HCEC 1CT (cell line): ENCODE results near the gene STON2.

Experiments used
- DNase-seq: peaks from one replicate; pipeline ENCODE4 v3.0.0-alpha.2; 2017

The STON2 gene

GRCh38 chr14:81301371-81301770, 98.8 kb downstream of the STON2 start:
- DNase-seq, result no peak

DNA sequence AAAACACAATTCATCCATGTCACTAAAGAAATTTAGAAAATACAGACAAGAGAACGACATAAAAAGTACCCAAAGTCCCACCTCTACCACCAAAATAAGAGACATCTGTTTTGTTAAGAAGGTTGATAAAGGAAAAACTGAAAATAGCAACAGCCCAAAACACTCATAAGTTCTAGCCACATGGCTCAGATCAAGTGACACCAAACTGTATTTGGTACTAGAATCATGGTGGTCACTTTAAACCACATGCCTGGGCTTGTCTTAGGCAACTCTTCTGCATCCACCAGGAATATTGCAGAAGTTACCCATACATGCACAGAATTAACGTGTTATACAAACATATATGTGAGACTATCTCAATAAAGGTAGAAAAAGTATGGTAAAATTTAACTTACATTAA, 101.2 kb downstream of the STON2 start:
- no peak for DNase-seq

DNA sequence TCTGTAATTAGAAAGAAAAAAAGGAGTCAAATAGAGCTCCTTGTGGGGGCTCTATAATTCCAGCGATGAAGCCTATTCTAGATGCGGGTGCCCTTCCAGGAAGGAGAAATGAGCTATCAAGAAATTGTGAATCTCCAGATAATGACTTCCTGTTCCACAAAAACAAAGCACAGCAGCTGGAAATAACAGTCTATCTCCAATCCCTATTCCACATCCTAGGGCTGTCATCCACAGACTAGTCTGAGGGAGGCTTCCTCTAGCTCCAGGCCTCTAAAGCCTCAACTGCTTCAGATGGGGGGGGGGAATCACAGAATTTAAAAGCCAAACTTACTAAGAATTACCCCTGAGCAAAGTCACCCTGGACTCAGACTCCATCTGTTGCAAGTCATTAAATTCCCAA, 102.0 kb downstream of the STON2 start:
- DNase-seq, result no peak

GRCh38 chr14:81295958-81296923, 103.9 kb downstream of the STON2 start:
- no peak for DNase-seq

DNA sequence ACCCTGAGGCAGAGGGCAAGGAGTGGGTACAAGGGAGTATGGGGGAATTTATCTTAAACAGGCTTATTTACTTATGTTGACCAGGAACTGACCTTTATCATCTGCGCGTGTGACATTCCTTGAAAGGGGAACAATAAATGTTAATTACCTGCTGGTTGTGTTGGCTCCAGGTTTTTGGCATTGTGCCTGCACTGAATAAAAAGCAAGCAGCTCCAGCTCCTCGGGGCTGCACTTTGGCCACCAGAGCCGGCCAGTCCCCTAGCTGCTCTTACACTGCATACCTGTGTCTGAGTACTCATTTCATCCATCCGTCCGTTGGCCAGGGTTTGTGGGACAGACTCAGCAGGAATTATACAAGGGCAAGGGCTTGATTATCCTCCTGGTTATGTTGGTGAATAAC, 110.6 kb downstream of the STON2 start:
- DNase-seq, result no peak

- no peak for DNase-seq
Measured at GRCh38 chr14:81286574-81287370, 113.4 kb downstream of the STON2 start.

DNA sequence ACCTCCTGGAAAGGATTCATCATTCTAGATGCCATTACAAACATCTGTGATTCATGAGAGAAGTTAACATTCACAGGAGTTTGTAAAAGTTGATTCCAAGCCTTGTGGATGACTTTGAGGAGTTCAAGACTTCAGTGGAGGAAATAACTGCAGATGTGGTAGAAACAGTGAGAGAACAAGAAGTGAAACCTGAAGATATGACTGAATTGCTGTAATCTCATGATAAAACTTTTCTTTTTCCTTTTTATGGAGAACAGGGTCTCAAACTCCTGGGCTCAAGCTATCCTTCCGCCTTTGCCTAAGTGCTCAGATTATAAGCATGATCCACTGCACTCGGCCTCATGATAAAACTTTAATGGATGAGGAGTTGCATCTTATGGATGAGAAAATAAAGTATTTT, 114.9 kb downstream of the STON2 start:
- no peak for DNase-seq

- no peak for DNase-seq
Measured at GRCh38 chr14:81281332-81281731, 118.8 kb downstream of the STON2 start.

DNA sequence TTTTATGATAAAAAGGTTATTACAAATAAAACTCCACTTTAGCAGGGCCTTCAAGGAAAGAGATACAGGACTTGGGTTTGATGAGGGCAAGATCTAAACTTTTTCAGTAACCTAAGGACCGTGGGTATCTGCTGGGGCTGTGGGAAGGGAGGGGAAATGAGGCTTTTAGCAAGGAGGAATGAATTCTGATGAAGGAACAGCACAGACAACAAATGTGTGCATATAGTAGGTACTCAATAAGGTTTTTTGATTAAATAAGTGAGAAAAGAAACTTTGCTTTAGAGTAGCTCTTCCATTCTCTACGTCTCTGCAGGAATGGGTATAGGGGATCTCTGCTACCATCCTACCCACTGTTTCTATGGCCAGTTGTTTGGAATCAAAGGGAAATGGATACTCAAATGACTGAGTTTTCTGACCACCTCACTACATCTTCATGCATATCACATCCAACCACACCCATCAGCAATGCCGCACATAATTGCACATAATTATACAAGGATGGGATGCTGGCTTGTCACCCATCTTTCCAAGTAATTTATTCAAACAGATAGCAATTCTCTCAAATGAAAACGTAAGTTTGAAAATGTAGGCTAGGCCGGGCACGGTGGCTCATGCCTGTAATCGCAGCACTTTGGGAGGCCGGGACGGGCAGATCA, 119.9 kb downstream of the STON2 start:
- DNase-seq, result no peak

DNA sequence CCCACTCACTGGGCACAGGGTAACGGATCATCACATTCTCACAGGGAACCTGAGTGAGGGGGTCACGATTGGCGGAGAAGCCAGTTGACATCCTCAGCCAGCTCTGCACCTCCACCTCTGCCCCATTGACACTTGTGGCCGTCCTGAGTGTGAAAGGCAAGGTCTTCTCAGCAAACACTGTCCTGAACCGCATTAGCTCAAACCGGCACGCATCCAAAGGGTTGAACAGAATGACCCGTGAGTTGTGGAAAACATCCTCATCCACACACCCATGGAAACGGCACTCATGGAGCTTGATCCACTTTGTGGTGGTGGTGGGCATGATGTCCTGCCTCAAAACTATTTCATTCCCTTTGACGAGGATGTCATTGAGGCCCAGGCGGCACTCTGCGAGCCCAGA, 123.0 kb downstream of the STON2 start:
- no peak for DNase-seq

- DNase-seq, result no peak
Measured at GRCh38 chr14:81276073-81277069, 123.8 kb downstream of the STON2 start.

- DNase-seq, result no peak
Measured at GRCh38 chr14:81275305-81276072, 124.6 kb downstream of the STON2 start.

DNA sequence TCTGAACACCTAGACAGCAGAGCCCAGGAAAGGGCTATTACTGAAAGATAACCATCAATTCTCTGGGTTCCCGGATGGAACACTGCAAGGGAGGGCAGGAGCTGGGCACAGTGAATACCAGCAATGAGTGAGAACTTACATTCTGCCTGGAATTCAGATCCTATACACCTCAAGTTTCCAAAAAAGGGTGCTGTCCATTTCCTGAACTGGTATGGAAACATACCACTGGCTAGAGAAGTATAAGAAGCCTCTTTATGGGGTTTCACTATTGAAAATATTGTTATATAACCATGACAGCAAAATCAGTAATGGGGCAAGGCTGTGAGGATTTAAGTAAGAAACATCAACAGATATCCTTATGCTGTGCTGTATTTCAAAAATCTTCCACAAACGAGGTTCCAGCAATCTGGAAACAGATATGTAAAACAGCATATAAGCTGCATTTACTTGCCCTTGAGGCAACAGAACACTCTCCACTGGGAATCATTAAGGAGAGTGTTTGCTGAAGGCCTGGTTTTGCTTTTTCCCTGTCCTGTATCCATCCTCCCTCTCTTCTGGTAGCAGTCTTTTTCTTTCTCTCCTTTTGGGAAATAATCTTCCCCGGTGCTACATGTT, 126.1 kb downstream of the STON2 start:
- DNase-seq, result no peak

- DNase-seq, result no peak
Measured at GRCh38 chr14:81273521-81273920, 126.6 kb downstream of the STON2 start.

GRCh38 chr14:81272317-81272716, 127.8 kb downstream of the STON2 start:
- DNase-seq, result no peak

DNA sequence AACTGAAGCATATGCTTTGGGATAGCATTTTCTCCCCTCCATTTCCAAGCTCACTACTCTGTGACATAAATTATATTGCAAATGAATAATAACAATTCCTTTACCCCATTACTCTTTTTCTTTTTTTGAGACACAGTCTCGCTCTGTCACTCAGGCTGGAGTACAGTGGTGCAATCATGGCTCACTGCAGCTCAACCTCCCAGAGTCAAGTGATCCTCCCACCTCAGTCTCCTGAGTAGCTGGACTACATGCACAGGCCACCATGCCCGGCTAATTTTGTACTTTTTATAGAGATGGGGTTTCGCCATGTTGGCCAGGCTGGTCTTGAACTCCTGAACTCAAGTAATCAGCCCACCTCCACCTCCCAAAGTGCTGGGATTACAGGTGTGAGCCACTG, 130.1 kb downstream of the STON2 start:
- DNase-seq, result no peak

DNA sequence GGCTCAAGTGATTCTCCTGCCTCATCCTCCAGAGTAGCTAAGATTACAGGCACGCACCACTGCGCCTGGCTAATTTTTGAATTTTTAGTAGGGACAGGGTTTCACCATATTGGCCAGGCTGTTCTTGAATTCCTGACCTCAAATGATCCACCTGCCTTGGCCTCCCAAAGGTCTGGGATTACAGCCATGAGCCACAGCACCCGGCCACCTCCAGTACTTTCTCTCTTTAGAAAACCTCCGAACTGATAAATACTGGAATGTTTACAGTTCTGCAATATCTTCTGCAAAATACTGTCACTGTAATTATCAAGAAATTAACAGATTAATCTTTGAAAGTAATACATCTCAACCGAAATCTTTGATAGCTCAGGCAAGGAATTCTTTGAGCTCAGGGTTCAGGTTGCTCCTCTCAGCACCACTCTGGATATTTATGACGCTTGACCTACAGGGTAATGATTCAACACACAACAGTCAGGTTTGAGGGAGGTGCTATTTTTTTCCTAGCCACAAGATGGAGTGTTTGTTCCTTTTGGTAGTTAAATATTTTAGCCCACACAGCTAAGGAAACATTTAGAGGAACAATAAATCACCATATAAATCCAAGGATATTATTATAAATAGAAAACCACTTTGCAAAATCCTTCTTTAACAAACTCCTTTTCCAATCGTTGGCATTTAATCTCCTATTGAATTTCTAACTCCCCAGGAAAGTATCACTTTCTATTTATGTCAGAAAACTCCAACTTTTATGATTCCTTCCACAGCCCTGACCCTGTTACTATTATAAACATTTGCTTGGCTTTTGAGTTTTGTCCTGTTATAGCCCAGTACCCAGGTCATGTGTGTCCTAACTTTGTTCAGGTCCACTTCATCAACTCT, 130.8 kb downstream of the STON2 start:
- peak; percentile 63 for DNase-seq

DNA sequence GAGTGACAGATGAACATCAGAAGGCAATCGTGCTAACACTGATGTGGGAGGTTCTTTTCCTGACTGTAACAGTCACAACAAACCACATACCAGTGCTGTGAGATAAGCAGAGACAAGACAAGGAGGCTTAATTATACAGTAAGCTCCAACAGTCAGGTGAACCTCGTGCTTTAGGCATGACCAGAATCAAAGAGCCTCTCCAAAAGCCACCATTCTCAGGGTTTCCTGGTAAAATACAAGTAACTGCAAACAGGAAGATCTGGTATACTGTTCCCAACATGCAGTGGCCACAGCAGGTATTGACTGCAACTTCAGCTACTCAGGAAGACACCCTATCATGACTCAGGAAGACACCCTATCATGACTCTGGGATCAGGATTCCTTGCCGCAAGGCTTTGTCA, 132.1 kb downstream of the STON2 start:
- DNase-seq, result no peak

DNA sequence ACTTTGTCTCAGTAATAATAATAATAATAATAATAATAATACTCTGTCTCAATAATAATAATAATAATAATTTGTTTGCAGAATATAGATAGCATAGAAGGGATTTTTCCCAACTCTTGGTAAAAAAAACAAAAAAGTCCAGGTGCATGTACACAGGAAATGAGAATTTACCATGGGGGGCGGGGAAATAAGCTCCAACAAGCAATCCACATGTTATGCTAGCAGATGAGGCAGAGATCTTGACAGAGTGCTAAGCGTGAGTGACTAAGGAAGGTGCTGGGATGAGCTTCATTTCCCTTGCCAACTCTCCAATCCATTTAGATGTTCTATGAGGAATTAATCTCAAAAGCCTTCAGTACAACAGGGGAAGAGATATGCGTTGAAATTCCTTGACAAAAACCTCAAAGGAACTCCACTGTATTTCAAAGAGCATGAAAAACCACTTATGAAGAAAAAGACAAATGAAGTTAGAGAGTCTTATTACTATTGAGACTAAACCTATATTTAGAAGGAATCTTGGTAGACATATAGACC, 134.4 kb downstream of the STON2 start:
- no peak for DNase-seq

GRCh38 chr14:81264671-81265070, 135.5 kb downstream of the STON2 start:
- DNase-seq, result no peak
